ENCODE results near the gene TINAGL1. TPM values are rescaled to one million over a fixed set of nuclear protein-coding genes. Genes with fewer than 3 reads are reported as not detected.

The TINAGL1 gene, protein sequence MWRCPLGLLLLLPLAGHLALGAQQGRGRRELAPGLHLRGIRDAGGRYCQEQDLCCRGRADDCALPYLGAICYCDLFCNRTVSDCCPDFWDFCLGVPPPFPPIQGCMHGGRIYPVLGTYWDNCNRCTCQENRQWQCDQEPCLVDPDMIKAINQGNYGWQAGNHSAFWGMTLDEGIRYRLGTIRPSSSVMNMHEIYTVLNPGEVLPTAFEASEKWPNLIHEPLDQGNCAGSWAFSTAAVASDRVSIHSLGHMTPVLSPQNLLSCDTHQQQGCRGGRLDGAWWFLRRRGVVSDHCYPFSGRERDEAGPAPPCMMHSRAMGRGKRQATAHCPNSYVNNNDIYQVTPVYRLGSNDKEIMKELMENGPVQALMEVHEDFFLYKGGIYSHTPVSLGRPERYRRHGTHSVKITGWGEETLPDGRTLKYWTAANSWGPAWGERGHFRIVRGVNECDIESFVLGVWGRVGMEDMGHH
- not detected in 2 replicates for total RNA-seq

- Mint-ChIP-seq H3K27ac (no peak within 1 kb of the TSS), H3K36me3 (ENCODE audit: low read depth) (no peaks in the 10 kb centered on the region), H3K4me1 (peaks cover under 1% of the 10 kb centered on the region), H3K27me3 (peaks cover 13% of the 10 kb centered on the region), H3K9me3 (no peaks in the 10 kb centered on the region), H3K4me3 (no peak within 1 kb of the TSS)
- intact Hi-C loops (cut with micrococcal nuclease), result no loop called here
- ChIA-PET POLR2A (no interaction called here), CTCF (no interaction called here)
- no peak for TF ChIP-seq CTCF (IDR thresholded peaks at IDR 0.05)
- DNase-seq (no peak), ATAC-seq (ENCODE audit: low read depth) (no peak)
Observed at GRCh38 chr1:31576201-31576669, at the start of gene TINAGL1. Gene TINAGL1 (plus strand): TSS chr1:31576515. CDS start chr1:31577149, 634 bp downstream.

GRCh38 chr1:31529999-31530684 lies 46.2 kb upstream of the TINAGL1 start:
- intact Hi-C loops (cut with micrococcal nuclease), result no loop called here
- Mint-ChIP-seq H3K27ac (no peak overlapping the region), H3K4me3 (no peak overlapping the region), H3K4me1 (no peaks in the 10 kb centered on the region), H3K9me3 (no peaks in the 10 kb centered on the region), H3K27me3 (peaks cover 5% of the 10 kb centered on the region), H3K36me3 (ENCODE audit: low read depth) (no peaks in the 10 kb centered on the region)
- ATAC-seq (ENCODE audit: low read depth) (no peak), DNase-seq (no peak)
- ChIA-PET POLR2A (interaction anchor here (0.7 kb wide), 1 partner anchor 24 kb away, joined by 3 read pairs; no protein-coding TSS in a partner anchor), CTCF (no interaction called here)
- TF ChIP-seq CTCF (IDR thresholded peaks at IDR 0.05), result no peak

GRCh38 chr1:31531177-31531999 lies 44.9 kb upstream of the TINAGL1 start:
- POLR2A ChIA-PET, result no interaction called here
- H3K36me3 Mint-ChIP-seq (ENCODE audit: low read depth), result no peaks in the 10 kb centered on the region
- TF ChIP-seq CTCF (IDR thresholded peaks at IDR 0.05), result no peak
- H3K27me3 Mint-ChIP-seq, result peaks cover 12% of the 10 kb centered on the region
- intact Hi-C loops (cut with micrococcal nuclease), result no loop called here
- CTCF ChIA-PET, result no interaction called here
- H3K4me3 Mint-ChIP-seq, result no peak overlapping the region
- ATAC-seq (ENCODE audit: low read depth) (no peak), DNase-seq (no peak)
- H3K27ac Mint-ChIP-seq, result no peak overlapping the region
- H3K4me1 Mint-ChIP-seq, result peaks cover 3% of the 10 kb centered on the region
- no peaks in the 10 kb centered on the region for H3K9me3 Mint-ChIP-seq

DNA sequence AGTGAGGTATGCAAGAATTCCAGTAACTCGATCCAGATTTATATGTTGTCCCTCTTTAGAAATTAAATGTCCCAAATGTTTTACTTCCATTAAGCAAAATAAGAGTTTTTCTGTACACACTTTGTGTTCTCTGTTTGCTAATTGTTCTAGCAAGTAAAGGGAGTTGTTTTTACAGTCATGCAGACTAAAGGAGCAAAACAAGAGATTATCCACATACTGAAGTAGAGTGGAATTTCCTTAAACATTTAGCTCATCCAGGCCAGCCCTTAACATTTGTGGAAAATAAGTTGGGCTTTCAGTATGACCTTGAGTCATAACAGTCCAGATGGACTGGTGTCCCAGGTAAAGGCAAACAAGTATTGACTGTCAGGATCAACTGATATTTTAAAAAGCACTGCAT lies 44.1 kb upstream of the TINAGL1 start:
- intact Hi-C loops (cut with micrococcal nuclease), result no loop called here
- Mint-ChIP-seq H3K27ac (no peak overlapping the region), H3K36me3 (ENCODE audit: low read depth) (no peaks in the 10 kb centered on the region), H3K4me1 (peaks cover 3% of the 10 kb centered on the region), H3K4me3 (no peak overlapping the region), H3K9me3 (no peaks in the 10 kb centered on the region), H3K27me3 (peaks cover 13% of the 10 kb centered on the region)
- ATAC-seq (ENCODE audit: low read depth), result no peak
- ChIA-PET CTCF (no interaction called here), POLR2A (no interaction called here)
- no peak for TF ChIP-seq CTCF (IDR thresholded peaks at IDR 0.05)
- DNase-seq, result no peak

Data from activated B cell treated with CpG ODN at 0.5 μM for 24 hours (primary cell).